ENCODE data around the gene ITGB3. TPM values are rescaled to one million over a fixed set of nuclear protein-coding genes. Genes with fewer than 3 reads are reported as not detected.

The ITGB3 gene
- total RNA-seq, 2 experiments from 2014 or later, result not detected

DNA sequence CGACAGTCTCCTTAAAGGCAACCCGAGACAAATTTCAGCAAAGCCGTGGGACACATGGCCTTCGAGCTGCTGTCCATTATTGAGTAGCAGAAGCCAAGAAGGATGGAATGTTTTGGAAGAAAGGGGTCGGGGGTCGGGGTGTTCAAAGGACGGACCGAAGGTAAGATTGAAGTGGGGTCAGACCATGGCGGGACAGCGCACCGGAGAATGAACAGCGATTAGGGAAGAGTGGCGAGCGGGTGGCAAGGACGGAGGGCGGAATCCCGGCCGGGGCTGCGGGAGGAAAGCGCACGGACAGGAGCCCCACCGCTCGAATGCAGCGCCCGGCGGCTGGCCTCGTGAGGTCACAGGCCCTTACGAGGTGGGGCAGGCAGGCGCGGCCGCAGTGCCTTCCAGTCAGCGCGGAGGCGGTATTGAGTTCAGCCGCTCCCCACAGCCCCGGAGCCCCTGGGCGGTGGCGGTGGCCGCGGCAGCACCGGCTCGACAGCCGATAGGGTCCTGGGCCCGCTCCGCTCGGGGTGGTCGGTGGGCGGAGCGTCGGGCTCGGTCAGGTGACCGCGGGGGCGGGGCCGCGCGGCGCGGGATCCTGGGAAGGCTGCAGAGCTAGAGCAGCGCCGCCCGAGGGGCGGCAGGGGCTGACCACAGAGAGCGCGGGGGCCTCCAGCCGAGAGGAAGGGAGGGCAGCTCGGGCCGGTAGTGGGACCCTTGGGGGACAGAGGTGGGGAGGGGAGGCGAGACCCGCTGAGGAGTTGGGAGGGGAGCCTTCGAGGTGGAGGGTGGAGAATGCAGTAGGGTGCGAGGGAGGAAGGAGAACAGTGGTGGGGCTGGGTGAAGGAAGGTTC is 70.0 kb downstream of the ITGB3 start, which contains the start of gene EFCAB13:
Gene EFCAB13 (plus strand): TSS at position 574 of the 842 bp plus-strand sequence. CDS start 4,399 bp downstream, outside the sequence.
- Mint-ChIP-seq H3K9me3 (peaks cover 6% of the 10 kb centered on the region), H3K4me1 (ENCODE audit: low read depth) (peaks cover 7% of the 10 kb centered on the region), H3K36me3 (ENCODE audit: low read depth) (peaks cover 4% of the 10 kb centered on the region), H3K27me3 (ENCODE audit: low read depth) (peaks cover 2% of the 10 kb centered on the region), H3K27ac (peak within 1 kb of the TSS; percentile 88), H3K4me3 (peak within 1 kb of the TSS; percentile 98)
- DNase-seq, result peak; percentile 79
- CTCF ChIA-PET, result interaction anchor here (0.9 to 1.4 kb wide), 3 partner anchors 10 to 292 kb away, joined by 3 to 4 read pairs (median 3); no protein-coding TSS in a partner anchor
- intact Hi-C loops (cut with micrococcal nuclease), result loop anchor here (1.0 kb wide), 1 partner anchor 326 kb away; the partner anchor contains the start of gene KPNB1

DNA sequence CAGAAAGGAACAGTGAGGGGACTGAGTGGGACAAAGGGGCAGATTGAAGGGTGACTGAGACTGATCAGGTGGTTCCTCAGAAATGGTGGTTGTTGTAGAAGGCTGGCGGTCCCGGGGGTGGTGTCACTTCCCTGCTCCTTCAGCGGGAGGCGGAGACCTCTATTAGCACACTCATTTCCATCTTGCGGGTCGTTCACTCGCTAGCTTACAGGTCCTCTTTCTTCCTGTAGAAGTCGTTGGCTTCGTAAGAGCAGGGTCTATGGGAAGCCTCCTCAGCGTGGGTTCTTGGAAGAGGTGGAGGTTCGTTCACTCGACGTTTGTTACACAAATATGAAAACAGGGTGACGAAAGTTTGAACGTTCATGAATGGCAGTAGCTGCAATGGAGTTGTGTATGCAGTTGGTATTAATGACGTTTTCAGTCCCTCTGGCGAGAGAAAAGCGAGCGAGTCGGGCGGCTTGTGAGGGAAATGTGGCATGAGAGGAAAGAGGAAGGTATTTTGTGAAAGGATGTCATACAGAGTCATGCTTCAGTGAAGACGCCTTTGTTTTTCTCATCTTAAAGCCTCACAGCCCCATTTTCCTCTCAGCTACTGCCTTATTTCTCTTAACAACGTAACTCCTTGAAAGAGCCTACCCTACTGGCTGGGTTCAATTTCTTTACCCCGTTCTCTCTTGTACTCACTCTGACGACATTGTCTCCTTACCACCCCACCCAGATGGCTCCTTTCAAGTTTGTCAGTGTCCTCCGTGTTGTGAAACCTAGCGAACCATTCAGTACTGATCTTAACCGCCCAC is 70.8 kb downstream of the ITGB3 start:
- Mint-ChIP-seq H3K27ac (peak overlapping the region; percentile 88), H3K4me3 (peak overlapping the region; percentile 98), H3K36me3 (ENCODE audit: low read depth) (peaks cover 4% of the 10 kb centered on the region), H3K9me3 (peaks cover 6% of the 10 kb centered on the region), H3K27me3 (ENCODE audit: low read depth) (peaks cover 2% of the 10 kb centered on the region), H3K4me1 (ENCODE audit: low read depth) (peaks cover 7% of the 10 kb centered on the region)
- intact Hi-C loops (cut with micrococcal nuclease), result loop anchor here (1.0 kb wide), 1 partner anchor 325 kb away; the partner anchor contains the start of gene KPNB1
- DNase-seq, result peak; percentile 76
- CTCF ChIA-PET, result interaction anchor here (0.9 to 1.4 kb wide), 4 partner anchors 9 to 95 kb away, joined by 3 to 4 read pairs (median 4); no protein-coding TSS in a partner anchor

DNA sequence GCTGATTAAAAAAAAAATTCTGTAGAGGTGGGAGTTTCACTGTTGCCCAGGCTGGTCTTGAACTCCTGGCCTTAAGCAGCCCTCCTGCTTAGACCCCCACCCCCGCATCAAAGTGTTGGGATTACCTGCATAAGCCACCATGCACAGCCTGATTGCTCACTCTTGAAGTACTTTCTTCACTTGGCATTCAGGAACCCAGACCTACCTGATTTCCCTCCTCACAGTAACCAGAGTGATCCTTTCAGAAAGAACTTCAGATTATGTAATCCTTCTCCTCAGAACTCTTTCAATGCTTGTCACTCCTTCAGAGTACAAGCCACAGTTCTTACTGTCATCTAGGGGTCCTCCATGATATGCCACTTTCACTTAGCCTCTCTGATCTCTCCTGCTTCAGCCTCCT is 71.5 kb downstream of the ITGB3 start:
- peaks cover 2% of the 10 kb centered on the region for H3K27me3 Mint-ChIP-seq (ENCODE audit: low read depth)
- intact Hi-C loops (cut with micrococcal nuclease), result no loop called here

DNA sequence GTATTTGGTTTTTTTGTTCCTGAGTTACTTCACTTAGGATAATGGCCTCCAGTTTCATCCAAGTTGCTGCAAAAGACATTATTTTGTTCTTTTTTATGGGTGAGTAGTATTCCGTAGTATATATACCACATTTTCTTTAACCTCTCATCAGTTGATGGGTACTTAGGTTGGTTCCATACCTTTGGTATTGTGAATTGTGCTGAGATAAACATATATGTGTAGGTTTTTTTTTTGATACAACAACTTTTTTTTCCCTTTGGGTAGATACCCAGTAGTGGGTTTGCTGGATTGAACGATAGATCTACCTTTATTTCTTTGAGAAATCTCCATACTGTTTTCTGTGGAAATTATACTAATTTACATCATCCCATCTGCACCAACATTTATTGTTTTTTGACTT is 76.9 kb downstream of the ITGB3 start:
- DNase-seq, result no peak
- H3K27ac Mint-ChIP-seq, result no peak overlapping the region
- H3K36me3 Mint-ChIP-seq (ENCODE audit: low read depth), result peaks cover 13% of the 10 kb centered on the region
- no peaks in the 10 kb centered on the region for H3K4me1 Mint-ChIP-seq (ENCODE audit: low read depth)
- H3K9me3 Mint-ChIP-seq, result no peaks in the 10 kb centered on the region
- H3K4me3 Mint-ChIP-seq, result no peak overlapping the region
- no peaks in the 10 kb centered on the region for H3K27me3 Mint-ChIP-seq (ENCODE audit: low read depth)
- intact Hi-C loops (cut with micrococcal nuclease), result no loop called here
- CTCF ChIA-PET, result interaction anchor here (0.9 to 1.4 kb wide), 2 partner anchors 14 to 285 kb away, joined by 4 read pairs; no protein-coding TSS in a partner anchor

More for the DNA sequence above, 71.5 kb downstream of the ITGB3 start:
- CTCF ChIA-PET, result interaction anchor here (0.9 to 1.2 kb wide), 2 partner anchors 9 to 13 kb away, joined by 3 to 4 read pairs; no protein-coding TSS in a partner anchor
- H3K4me1 Mint-ChIP-seq (ENCODE audit: low read depth), result peaks cover 7% of the 10 kb centered on the region
- no peak for DNase-seq
- peak overlapping the region; percentile 98 for H3K4me3 Mint-ChIP-seq
- no peak overlapping the region for H3K27ac Mint-ChIP-seq
- H3K36me3 Mint-ChIP-seq (ENCODE audit: low read depth), result peaks cover 4% of the 10 kb centered on the region
- H3K9me3 Mint-ChIP-seq, result peaks cover 6% of the 10 kb centered on the region

DNA sequence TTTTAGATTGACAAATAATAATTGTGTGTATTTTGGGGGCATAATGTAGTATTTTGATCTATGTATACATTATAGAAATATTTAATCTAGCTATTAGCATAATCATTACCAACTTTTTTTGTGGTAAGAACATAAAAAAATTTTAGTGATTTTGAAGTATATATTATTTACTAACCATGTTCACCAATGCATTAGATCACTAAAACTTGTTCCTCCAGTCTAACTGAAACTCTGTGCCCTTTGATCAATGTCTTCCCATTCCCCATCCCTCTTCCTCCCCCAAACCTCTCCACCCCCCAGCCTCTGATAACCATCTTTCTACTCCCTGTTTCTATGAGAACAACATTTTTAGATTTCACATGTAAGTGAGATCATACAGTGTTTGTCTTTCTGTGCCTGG is 78.7 kb downstream of the ITGB3 start:
- no peaks in the 10 kb centered on the region for H3K27me3 Mint-ChIP-seq (ENCODE audit: low read depth)
- DNase-seq, result no peak
- no peaks in the 10 kb centered on the region for H3K9me3 Mint-ChIP-seq
- CTCF ChIA-PET, result no interaction called here
- no peak overlapping the region for H3K27ac Mint-ChIP-seq
- no peaks in the 10 kb centered on the region for H3K4me1 Mint-ChIP-seq (ENCODE audit: low read depth)
- peaks cover 13% of the 10 kb centered on the region for H3K36me3 Mint-ChIP-seq (ENCODE audit: low read depth)
- no peak overlapping the region for H3K4me3 Mint-ChIP-seq
- intact Hi-C loops (cut with micrococcal nuclease), result no loop called here

DNA sequence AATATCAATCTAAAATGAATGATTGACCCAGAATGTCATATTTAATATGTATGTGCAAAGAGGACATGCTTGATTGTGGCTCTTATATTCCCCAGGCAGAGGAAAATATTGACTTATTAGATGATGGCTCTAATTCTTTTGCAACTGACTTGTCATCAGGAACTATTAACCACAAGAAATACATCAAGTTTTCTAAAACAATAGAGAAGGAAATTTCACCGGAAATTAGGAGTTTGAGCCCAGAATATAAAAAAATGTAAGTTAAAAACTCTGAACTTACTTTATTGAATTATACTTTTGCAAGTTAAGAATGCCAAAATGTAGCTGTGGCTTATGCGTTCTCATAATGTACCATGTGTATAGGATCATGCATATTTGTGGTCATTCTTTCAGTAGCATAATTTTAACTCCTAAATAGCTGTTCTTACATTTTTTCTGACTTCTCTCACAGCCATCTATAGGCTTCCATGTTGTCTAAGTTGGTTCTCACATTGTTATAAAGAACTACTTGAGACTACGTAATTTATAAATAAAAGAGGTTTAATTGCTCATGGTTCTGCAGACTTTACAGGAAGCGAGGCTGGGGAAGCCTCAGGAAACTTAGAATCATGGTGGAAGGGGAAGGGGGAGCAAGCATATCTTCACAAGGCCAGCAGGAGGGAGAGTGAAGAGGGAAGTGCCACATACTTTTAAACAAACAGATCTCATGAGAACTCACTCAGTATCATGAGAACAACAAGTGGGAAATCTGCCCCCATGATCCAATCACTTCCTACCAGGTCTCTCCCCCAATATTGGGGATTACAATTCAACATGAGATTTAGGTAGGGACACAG is 81.7 kb downstream of the ITGB3 start:
- H3K4me3 Mint-ChIP-seq, result no peak overlapping the region
- H3K9me3 Mint-ChIP-seq, result no peaks in the 10 kb centered on the region
- intact Hi-C loops (cut with micrococcal nuclease), result no loop called here
- H3K27me3 Mint-ChIP-seq (ENCODE audit: low read depth), result no peaks in the 10 kb centered on the region
- H3K36me3 Mint-ChIP-seq (ENCODE audit: low read depth), result peaks cover 13% of the 10 kb centered on the region
- DNase-seq, result no peak
- no peak overlapping the region for H3K27ac Mint-ChIP-seq
- CTCF ChIA-PET, result interaction anchor here (0.7 kb wide), 1 partner anchor 255 kb away, joined by 3 read pairs; no protein-coding TSS in a partner anchor
- no peaks in the 10 kb centered on the region for H3K4me1 Mint-ChIP-seq (ENCODE audit: low read depth)

DNA sequence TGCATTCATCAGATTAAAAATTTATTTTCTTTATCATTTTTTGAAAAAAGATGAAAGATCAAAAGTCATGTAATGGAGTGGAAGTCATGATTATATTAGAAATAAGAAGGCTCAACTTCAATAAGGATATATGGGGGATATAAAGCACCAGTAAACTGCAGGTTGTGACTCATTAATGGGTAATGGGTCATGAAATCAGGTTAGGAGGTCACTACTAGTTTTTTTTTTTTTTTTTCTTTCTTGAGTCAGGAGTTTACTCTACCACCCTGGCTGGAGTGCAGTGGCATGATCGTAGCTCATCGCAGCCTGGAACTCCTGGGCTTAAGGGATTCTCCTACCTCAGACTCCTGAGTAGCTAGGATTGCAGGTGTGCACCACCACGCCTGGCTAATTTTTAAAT is 84.4 kb downstream of the ITGB3 start:
- H3K36me3 Mint-ChIP-seq (ENCODE audit: low read depth), result peaks cover 7% of the 10 kb centered on the region

DNA sequence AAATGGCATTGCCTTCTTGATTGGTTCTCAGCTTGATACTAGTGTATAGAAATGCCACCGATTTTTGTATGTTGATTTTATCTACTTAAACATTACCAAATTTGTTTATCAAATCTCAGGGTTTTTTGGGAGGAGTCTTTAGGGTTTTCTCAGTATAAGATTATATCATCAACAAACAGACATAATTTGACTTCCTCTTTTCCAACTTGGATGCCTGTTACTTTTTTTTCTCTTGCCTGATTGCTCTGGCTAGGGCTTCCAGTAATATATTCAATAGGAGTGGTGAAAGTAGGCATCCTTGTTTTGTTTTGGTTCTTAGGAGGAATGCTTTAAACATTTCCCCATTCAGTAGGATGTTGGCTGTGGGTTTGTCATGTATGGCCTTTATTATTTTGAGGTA is 99.2 kb downstream of the ITGB3 start:
- H3K27ac Mint-ChIP-seq, result no peak overlapping the region
- H3K4me1 Mint-ChIP-seq (ENCODE audit: low read depth), result peaks cover 4% of the 10 kb centered on the region
- intact Hi-C loops (cut with micrococcal nuclease), result no loop called here
- H3K36me3 Mint-ChIP-seq (ENCODE audit: low read depth), result peaks cover 6% of the 10 kb centered on the region
- no peak overlapping the region for H3K4me3 Mint-ChIP-seq
- no peaks in the 10 kb centered on the region for H3K27me3 Mint-ChIP-seq (ENCODE audit: low read depth)
- no peak for DNase-seq
- H3K9me3 Mint-ChIP-seq, result no peaks in the 10 kb centered on the region
- CTCF ChIA-PET, result no interaction called here

More for the DNA sequence above, 84.4 kb downstream of the ITGB3 start:
- Mint-ChIP-seq H3K4me3 (no peak overlapping the region), H3K27ac (no peak overlapping the region), H3K4me1 (ENCODE audit: low read depth) (no peaks in the 10 kb centered on the region), H3K9me3 (no peaks in the 10 kb centered on the region), H3K27me3 (ENCODE audit: low read depth) (no peaks in the 10 kb centered on the region)
- no peak for DNase-seq
- intact Hi-C loops (cut with micrococcal nuclease), result no loop called here
- CTCF ChIA-PET, result no interaction called here

DNA sequence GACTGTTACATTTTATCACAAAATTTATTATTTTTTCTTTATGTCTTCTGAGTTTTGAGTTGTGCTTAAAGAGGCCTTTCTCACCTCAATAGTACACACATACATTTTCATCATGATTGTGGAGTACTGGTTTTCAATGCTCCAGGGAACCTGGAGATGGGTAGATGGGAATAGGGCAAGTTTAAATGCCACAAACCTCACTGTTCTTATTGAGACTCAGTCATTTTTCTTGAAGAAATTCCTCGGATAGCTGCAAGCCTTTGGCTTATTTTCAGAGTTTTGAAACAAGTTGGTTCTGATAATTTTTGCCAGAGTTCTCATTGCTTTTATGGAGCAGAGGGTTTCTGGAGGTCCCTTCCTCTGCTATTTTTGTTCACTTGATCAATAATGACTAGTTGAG is 105.0 kb downstream of the ITGB3 start:
- no peak overlapping the region for H3K27ac Mint-ChIP-seq
- H3K4me3 Mint-ChIP-seq, result no peak overlapping the region
- CTCF ChIA-PET, result no interaction called here
- no peak for DNase-seq
- no peaks in the 10 kb centered on the region for H3K27me3 Mint-ChIP-seq (ENCODE audit: low read depth)
- H3K4me1 Mint-ChIP-seq (ENCODE audit: low read depth), result peaks cover 3% of the 10 kb centered on the region
- H3K9me3 Mint-ChIP-seq, result no peaks in the 10 kb centered on the region
- peaks cover 6% of the 10 kb centered on the region for H3K36me3 Mint-ChIP-seq (ENCODE audit: low read depth)
- intact Hi-C loops (cut with micrococcal nuclease), result no loop called here

Measured in activated naive CD4-positive, alpha-beta T cell treated with anti-CD3 and anti-CD28 coated beads for 36 hours (primary cell).